Measurements from ENCODE around the gene KAZN.

KAZN gene

GRCh38 chr1:15008783-15009729, 410.6 kb downstream of the KAZN start:
- H3K4me1 ChIP-seq (ENCODE audit: control insufficient read depth, low read length) = no peaks in the 10 kb centered on the region
- no peak overlapping the region for H3K27ac ChIP-seq (ENCODE audit: low read depth, low read length)
- H3K27me3 ChIP-seq (ENCODE audit: control insufficient read depth, low read length) = no peaks in the 10 kb centered on the region
- no peaks in the 10 kb centered on the region for H3K9me3 ChIP-seq (ENCODE audit: control insufficient read depth, insufficient read depth, low read length)
- H3K9me2 ChIP-seq (replicated peaks; ENCODE audit: control insufficient read depth, low read length) = no peaks in the 10 kb centered on the region
- H3K36me3 ChIP-seq (ENCODE audit: control insufficient read depth, low read length) = no peaks in the 10 kb centered on the region
- H3K4me3 ChIP-seq (ENCODE audit: low read length) = no peak overlapping the region
- no peaks in the 10 kb centered on the region for H4K20me1 ChIP-seq (ENCODE audit: control insufficient read depth, insufficient read depth, low read depth, low read length)
- no peak overlapping the region for H3K4me2 ChIP-seq (ENCODE audit: low read length)
- no peaks in the 10 kb centered on the region for H3F3A ChIP-seq (ENCODE audit: control insufficient read depth, insufficient read depth)
- no peaks in the 10 kb centered on the region for H3K79me2 ChIP-seq (ENCODE audit: control insufficient read depth, low read length)
- no peak for TF ChIP-seq EZH2phosphoT487 (IDR thresholded peaks at IDR 0.05; ENCODE audit: borderline replicate concordance, low read length)
- no peak for TF ChIP-seq CTCF (IDR thresholded peaks at IDR 0.05; ENCODE audit: low read depth, low read length, poor library complexity, severe bottlenecking)

- no peak overlapping the region for H3K4me3 ChIP-seq (ENCODE audit: low read length)
- no peaks in the 10 kb centered on the region for H3F3A ChIP-seq (ENCODE audit: control insufficient read depth, insufficient read depth)
- H4K20me1 ChIP-seq (ENCODE audit: control insufficient read depth, insufficient read depth, low read depth, low read length) = no peaks in the 10 kb centered on the region
- no peaks in the 10 kb centered on the region for H3K4me1 ChIP-seq (ENCODE audit: control insufficient read depth, low read length)
- H3K27me3 ChIP-seq (ENCODE audit: control insufficient read depth, low read length) = no peaks in the 10 kb centered on the region
- no peak overlapping the region for H3K4me2 ChIP-seq (ENCODE audit: low read length)
- TF ChIP-seq CTCF (IDR thresholded peaks at IDR 0.05; ENCODE audit: low read depth, low read length, poor library complexity, severe bottlenecking) = no peak
- TF ChIP-seq EZH2phosphoT487 (IDR thresholded peaks at IDR 0.05; ENCODE audit: borderline replicate concordance, low read length) = no peak
- H3K9me3 ChIP-seq (ENCODE audit: control insufficient read depth, insufficient read depth, low read length) = no peaks in the 10 kb centered on the region
- no peaks in the 10 kb centered on the region for H3K9me2 ChIP-seq (replicated peaks; ENCODE audit: control insufficient read depth, low read length)
- H3K79me2 ChIP-seq (ENCODE audit: control insufficient read depth, low read length) = no peaks in the 10 kb centered on the region
- no peak overlapping the region for H3K27ac ChIP-seq (ENCODE audit: low read depth, low read length)
- no peaks in the 10 kb centered on the region for H3K36me3 ChIP-seq (ENCODE audit: control insufficient read depth, low read length)
Observed at GRCh38 chr1:15011160-15011559, 412.7 kb downstream of the KAZN start.

GRCh38 chr1:15011661-15012060, 413.2 kb downstream of the KAZN start:
- Histone ChIP-seq H3K4me2 (ENCODE audit: low read length) (no peak overlapping the region), H3K9me3 (ENCODE audit: control insufficient read depth, insufficient read depth, low read length) (no peaks in the 10 kb centered on the region), H3K27ac (ENCODE audit: low read depth, low read length) (no peak overlapping the region), H3K36me3 (ENCODE audit: control insufficient read depth, low read length) (no peaks in the 10 kb centered on the region), H3K9me2 (replicated peaks; ENCODE audit: control insufficient read depth, low read length) (no peaks in the 10 kb centered on the region), H3K4me1 (ENCODE audit: control insufficient read depth, low read length) (no peaks in the 10 kb centered on the region), H3F3A (ENCODE audit: control insufficient read depth, insufficient read depth) (no peaks in the 10 kb centered on the region), H3K4me3 (ENCODE audit: low read length) (no peak overlapping the region), H4K20me1 (ENCODE audit: control insufficient read depth, insufficient read depth, low read depth, low read length) (no peaks in the 10 kb centered on the region), H3K27me3 (ENCODE audit: control insufficient read depth, low read length) (no peaks in the 10 kb centered on the region), H3K79me2 (ENCODE audit: control insufficient read depth, low read length) (no peaks in the 10 kb centered on the region)
- TF ChIP-seq EZH2phosphoT487 (IDR thresholded peaks at IDR 0.05; ENCODE audit: borderline replicate concordance, low read length) (no peak), CTCF (IDR thresholded peaks at IDR 0.05; ENCODE audit: low read depth, low read length, poor library complexity, severe bottlenecking) (no peak)
